Measurements from ENCODE around the gene CUX1. TPM values are rescaled to one million over a fixed set of nuclear protein-coding genes. Genes with fewer than 3 reads are reported as not detected.

Gene CUX1
- total RNA-seq, 1 experiment from 2014 or later = 39.6 TPM

- TF ChIP-seq EZH2 (IDR thresholded peaks at IDR 0.05; ENCODE audit: low read length, unreplicated experiment) = no peak
- no peak for TF ChIP-seq EZH2phosphoT487 (IDR thresholded peaks at IDR 0.05; ENCODE audit: borderline replicate concordance, low read length)
- TF ChIP-seq, protein P1, sequence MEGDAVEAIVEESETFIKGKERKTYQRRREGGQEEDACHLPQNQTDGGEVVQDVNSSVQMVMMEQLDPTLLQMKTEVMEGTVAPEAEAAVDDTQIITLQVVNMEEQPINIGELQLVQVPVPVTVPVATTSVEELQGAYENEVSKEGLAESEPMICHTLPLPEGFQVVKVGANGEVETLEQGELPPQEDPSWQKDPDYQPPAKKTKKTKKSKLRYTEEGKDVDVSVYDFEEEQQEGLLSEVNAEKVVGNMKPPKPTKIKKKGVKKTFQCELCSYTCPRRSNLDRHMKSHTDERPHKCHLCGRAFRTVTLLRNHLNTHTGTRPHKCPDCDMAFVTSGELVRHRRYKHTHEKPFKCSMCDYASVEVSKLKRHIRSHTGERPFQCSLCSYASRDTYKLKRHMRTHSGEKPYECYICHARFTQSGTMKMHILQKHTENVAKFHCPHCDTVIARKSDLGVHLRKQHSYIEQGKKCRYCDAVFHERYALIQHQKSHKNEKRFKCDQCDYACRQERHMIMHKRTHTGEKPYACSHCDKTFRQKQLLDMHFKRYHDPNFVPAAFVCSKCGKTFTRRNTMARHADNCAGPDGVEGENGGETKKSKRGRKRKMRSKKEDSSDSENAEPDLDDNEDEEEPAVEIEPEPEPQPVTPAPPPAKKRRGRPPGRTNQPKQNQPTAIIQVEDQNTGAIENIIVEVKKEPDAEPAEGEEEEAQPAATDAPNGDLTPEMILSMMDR (conservative IDR thresholded peaks at IDR 0.05; ENCODE audit: low read depth, low read length) = no peak
- Histone ChIP-seq H4K20me1 (ENCODE audit: low read length) (no peaks in the 10 kb centered on the region), H3K4me1 (ENCODE audit: insufficient read depth, low read length) (peaks cover 15% of the 10 kb centered on the region), H3F3A (ENCODE audit: low read length, unreplicated experiment) (no peaks in the 10 kb centered on the region), H3K27ac (ENCODE audit: low read length) (no peak overlapping the region), H3K4me3 (ENCODE audit: low read length) (no peak overlapping the region), H3K9me3 (ENCODE audit: low read length) (no peaks in the 10 kb centered on the region), H3K27me3 (ENCODE audit: low read length) (no peaks in the 10 kb centered on the region), H3K79me2 (ENCODE audit: low read length) (peaks cover 15% of the 10 kb centered on the region; the same call in 1 of the 2 replicates), H3K9me2 (replicated peaks; ENCODE audit: low read length) (no peaks in the 10 kb centered on the region), H2AFZ (ENCODE audit: low read length) (no peak overlapping the region), H3K4me2 (ENCODE audit: low read length) (no peak overlapping the region), H3K36me3 (ENCODE audit: low read depth, low read length) (no peaks in the 10 kb centered on the region), H3K9ac (ENCODE audit: low read length) (no peak overlapping the region)
- intact Hi-C loops (cut with micrococcal nuclease) = no loop called here
- no TSS peak for BruUV-seq (replicated peaks)
- ChIA-PET CTCF (no interaction called here), POLR2A (ENCODE audit: unreplicated experiment) (no interaction called here)
- no peak for ATAC-seq
- no peak for DNase-seq
Measured at GRCh38 chr7:101972627-101973026, 155.2 kb downstream of the CUX1 start.

DNA sequence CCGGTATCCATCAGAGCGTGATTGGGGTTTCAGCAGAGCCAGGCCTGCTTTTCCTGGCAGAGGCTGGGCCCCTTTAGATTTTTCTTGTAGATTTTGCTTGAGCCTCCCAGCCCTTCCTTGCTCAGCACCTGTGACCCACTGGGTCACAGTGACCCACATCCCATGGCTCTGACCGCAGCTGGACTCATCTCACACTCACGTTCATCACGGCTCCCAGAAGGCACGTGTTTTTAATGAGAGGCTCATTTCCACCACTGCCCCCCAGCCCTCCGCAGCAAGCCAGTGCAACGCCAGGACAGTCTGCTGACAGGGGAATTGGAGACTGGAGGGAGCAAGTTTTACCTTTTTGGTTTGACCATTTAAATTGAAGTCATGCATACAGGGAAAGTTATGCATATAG, 155.7 kb downstream of the CUX1 start:
- ChIA-PET CTCF (no interaction called here), POLR2A (ENCODE audit: unreplicated experiment) (no interaction called here)
- Histone ChIP-seq H3K9me2 (replicated peaks; ENCODE audit: low read length) (no peaks in the 10 kb centered on the region), H3K9me3 (ENCODE audit: low read length) (no peaks in the 10 kb centered on the region), H2AFZ (ENCODE audit: low read length) (no peak overlapping the region), H3F3A (ENCODE audit: low read length, unreplicated experiment) (no peaks in the 10 kb centered on the region), H3K27ac (ENCODE audit: low read length) (no peak overlapping the region), H3K36me3 (ENCODE audit: low read depth, low read length) (no peaks in the 10 kb centered on the region), H3K79me2 (ENCODE audit: low read length) (peaks cover 15% of the 10 kb centered on the region; the same call in 1 of the 2 replicates), H3K4me1 (ENCODE audit: insufficient read depth, low read length) (peaks cover 15% of the 10 kb centered on the region), H3K4me3 (ENCODE audit: low read length) (no peak overlapping the region), H3K9ac (ENCODE audit: low read length) (no peak overlapping the region), H3K27me3 (ENCODE audit: low read length) (no peaks in the 10 kb centered on the region), H3K4me2 (ENCODE audit: low read length) (no peak overlapping the region), H4K20me1 (ENCODE audit: low read length) (no peaks in the 10 kb centered on the region)
- no TSS peak for BruUV-seq (replicated peaks)
- ATAC-seq (no peak), DNase-seq (no peak)
- intact Hi-C loops (cut with micrococcal nuclease) = no loop called here
- TF ChIP-seq, protein P1 (conservative IDR thresholded peaks at IDR 0.05; ENCODE audit: low read depth, low read length) = no peak
- TF ChIP-seq EZH2 (IDR thresholded peaks at IDR 0.05; ENCODE audit: low read length, unreplicated experiment) (no peak), EZH2phosphoT487 (IDR thresholded peaks at IDR 0.05; ENCODE audit: borderline replicate concordance, low read length) (no peak)

GRCh38 chr7:101974393-101974792, 157.0 kb downstream of the CUX1 start:
- ChIA-PET CTCF (no interaction called here), POLR2A (ENCODE audit: unreplicated experiment) (no interaction called here)
- Histone ChIP-seq H4K20me1 (ENCODE audit: low read length) (no peaks in the 10 kb centered on the region), H3K4me2 (ENCODE audit: low read length) (no peak overlapping the region), H3K27ac (ENCODE audit: low read length) (no peak overlapping the region), H3K27me3 (ENCODE audit: low read length) (no peaks in the 10 kb centered on the region), H3K9me2 (replicated peaks; ENCODE audit: low read length) (no peaks in the 10 kb centered on the region), H2AFZ (ENCODE audit: low read length) (no peak overlapping the region), H3K4me1 (ENCODE audit: insufficient read depth, low read length) (peaks cover 19% of the 10 kb centered on the region), H3K79me2 (ENCODE audit: low read length) (peaks cover 15% of the 10 kb centered on the region; the same call in 1 of the 2 replicates), H3K36me3 (ENCODE audit: low read depth, low read length) (no peaks in the 10 kb centered on the region), H3K9ac (ENCODE audit: low read length) (no peak overlapping the region), H3K9me3 (ENCODE audit: low read length) (no peaks in the 10 kb centered on the region), H3F3A (ENCODE audit: low read length, unreplicated experiment) (no peaks in the 10 kb centered on the region), H3K4me3 (ENCODE audit: low read length) (no peak overlapping the region)
- no TSS peak for BruUV-seq (replicated peaks)
- no peak for DNase-seq
- no peak for ATAC-seq
- intact Hi-C loops (cut with micrococcal nuclease) = no loop called here
- TF ChIP-seq, protein P1 (conservative IDR thresholded peaks at IDR 0.05; ENCODE audit: low read depth, low read length) = no peak
- no peak for TF ChIP-seq EZH2 (IDR thresholded peaks at IDR 0.05; ENCODE audit: low read length, unreplicated experiment)
- no peak for TF ChIP-seq EZH2phosphoT487 (IDR thresholded peaks at IDR 0.05; ENCODE audit: borderline replicate concordance, low read length)
